Gastrocnemius medialis (tissue), 4 donors: ENCODE results near the gene CARMIL1. TPM values are rescaled to one million over a fixed set of nuclear protein-coding genes. Genes with fewer than 3 reads are reported as not detected.

Source experiments
- ATAC-seq, 2 donors: fragments of 150-250 bp; one replicate each; pipeline ENCODE4 v1.9.1; 2016
- DNase-seq, 2 donors: peaks; one replicate each; pipeline ENCODE4 v3.0.0-alpha.2; 2019
- H3K27ac ChIP-seq, 4 donors: fragments of 200-600 bp; sonication (generic); 1 replicate in 1 of 4; 2 replicates in 3 of 4; pipeline ENCODE4 v1.5.1; 2016 to 2018; ENCODE audit warnings: mild to moderate bottlenecking in 2 of 4, moderate library complexity in 1 of 4
- H3K27me3 ChIP-seq, 3 donors: fragments of 200-600 bp; sonication (generic) in 2 of 3; 1 replicate in 1 of 3; 2 replicates in 2 of 3; pipeline versions ENCODE4 v1.5.1 to v1.6.0; 2016 to 2019; ENCODE audit warnings: mild to moderate bottlenecking in 1 of 3, moderate library complexity in 1 of 3
- H3K36me3 ChIP-seq, 2 donors: fragments of 200-600 bp; sonication (generic) in 1 of 2; one replicate each; pipeline ENCODE4 v1.5.1; 2017 to 2018
- H3K4me1 ChIP-seq, 2 donors: fragments of 200-600 bp; sonication (generic) in 1 of 2; one replicate each; pipeline ENCODE4 v1.5.1; 2016 to 2017; ENCODE audit warnings: mild to moderate bottlenecking in 2 of 2
- H3K4me3 ChIP-seq, 4 donors: fragments of 200-600 bp; sonication (generic) in 3 of 4; 1 replicate in 1 of 4; 2 replicates in 3 of 4; pipeline ENCODE4 v1.5.1; 2016 to 2019; ENCODE audit warnings: mild to moderate bottlenecking in 2 of 4
- H3K9me3 ChIP-seq, 3 donors: fragments of 200-600 bp; sonication (generic) in 2 of 3; 1 replicate in 1 of 3; 2 replicates in 2 of 3; pipeline ENCODE4 v1.5.1; 2016 to 2019
- CTCF ChIP-seq, 5 experiments: fragments of 450-650 bp in 3 of 5; fragments of 200-600 bp in 2 of 5; sonication (generic) in 2 of 5; IDR thresholded peaks in 4 of 5; conservative IDR thresholded peaks in 1 of 5; 1 replicate in 4 of 5; 2 replicates in 1 of 5; pipeline ENCODE4 v1.5.1; 2016 to 2019; ENCODE audit warnings: antibody characterized with exemption in 5 of 5, mild to moderate bottlenecking in 3 of 5, moderate library complexity in 3 of 5
- POLR2A ChIP-seq, 2 donors: fragments of 450-650 bp; IDR thresholded peaks; one replicate each; pipeline ENCODE4 v1.6.1; 2017; ENCODE audit warnings: antibody characterized with exemption in 2 of 2, mild to moderate bottlenecking in 2 of 2, moderate library complexity in 2 of 2
- in situ Hi-C, 4 donors: fragments of 200-750 bp; cut with MboI; loops; one replicate each; pipeline versions ENCODE4 v1.15.0 to v1.8.0; 2017; ENCODE audit warnings: low sequenced_read_pairs in 4 of 4
- intact Hi-C: fragments of 100-400 bp; cut with DNase I; formaldehyde crosslinking; loops from one replicate; pipeline ENCODE4 v1.15.1; 2023; ENCODE audit warnings: low total_unique reads
- total RNA-seq, 4 donors: library from RNA; depleted of rRNA; stranded (reverse); fragments of >200 nt; gene quantifications; one replicate each; pipeline versions ENCODE4 v1.1.0 to v1.2.3, GENCODE V29; 2016

CARMIL1 gene
- total RNA-seq, 4 donors from 2014 or later = 0.87 to 2.1 (median 1.7) TPM

GRCh38 chr6:25312034-25312620 lies 33.0 kb downstream of the CARMIL1 start:
- no peaks in the 10 kb centered on the region for H3K4me1 ChIP-seq
- H3K27ac ChIP-seq = no peak overlapping the region
- peak; percentile 58 to 75 for ATAC-seq
- no peak overlapping the region for H3K4me3 ChIP-seq
- no peaks in the 10 kb centered on the region for H3K36me3 ChIP-seq
- H3K9me3 ChIP-seq = no peaks in the 10 kb centered on the region
- intact Hi-C loops = no loop called here
- in situ Hi-C loops = no loop called here
- no peaks in the 10 kb centered on the region for H3K27me3 ChIP-seq
- no peak for DNase-seq
- no peak for TF ChIP-seq POLR2A (IDR thresholded peaks at IDR 0.05)
- no peak for TF ChIP-seq CTCF (IDR thresholded peaks at IDR 0.05 in 4 of 5, conservative IDR thresholded peaks at IDR 0.05 in 1 of 5)

- TF ChIP-seq CTCF (IDR thresholded peaks at IDR 0.05 in 4 of 5, conservative IDR thresholded peaks at IDR 0.05 in 1 of 5) (no peak), POLR2A (IDR thresholded peaks at IDR 0.05) (no peak)
- intact Hi-C loops = no loop called here
- DNase-seq (no peak), ATAC-seq (no peak)
- Histone ChIP-seq H3K4me1 (no peaks in the 10 kb centered on the region), H3K27me3 (no peaks in the 10 kb centered on the region), H3K36me3 (no peaks in the 10 kb centered on the region), H3K9me3 (no peaks in the 10 kb centered on the region), H3K4me3 (no peak overlapping the region), H3K27ac (no peak overlapping the region)
- in situ Hi-C loops = no loop called here
Measured at GRCh38 chr6:25312703-25313102, 33.5 kb downstream of the CARMIL1 start.

GRCh38 chr6:25314509-25315175 lies 35.5 kb downstream of the CARMIL1 start:
- ATAC-seq (no peak), DNase-seq (no peak)
- H3K4me1 ChIP-seq = no peaks in the 10 kb centered on the region
- intact Hi-C loops (no loop called here), in situ Hi-C loops (no loop called here)
- H3K9me3 ChIP-seq = no peaks in the 10 kb centered on the region
- no peaks in the 10 kb centered on the region for H3K27me3 ChIP-seq
- no peaks in the 10 kb centered on the region for H3K36me3 ChIP-seq
- no peak overlapping the region for H3K4me3 ChIP-seq
- TF ChIP-seq CTCF (IDR thresholded peaks at IDR 0.05 in 4 of 5, conservative IDR thresholded peaks at IDR 0.05 in 1 of 5) (no peak), POLR2A (IDR thresholded peaks at IDR 0.05) (no peak)
- H3K27ac ChIP-seq = no peak overlapping the region

- TF ChIP-seq POLR2A (IDR thresholded peaks at IDR 0.05) = no peak
- TF ChIP-seq CTCF (IDR thresholded peaks at IDR 0.05 in 4 of 5, conservative IDR thresholded peaks at IDR 0.05 in 1 of 5) = no peak
- Histone ChIP-seq H3K27ac (no peak overlapping the region), H3K36me3 (no peaks in the 10 kb centered on the region), H3K4me3 (no peak overlapping the region), H3K4me1 (no peaks in the 10 kb centered on the region), H3K27me3 (no peaks in the 10 kb centered on the region), H3K9me3 (no peaks in the 10 kb centered on the region)
- no peak for DNase-seq
- ATAC-seq = no peak
- in situ Hi-C loops (no loop called here), intact Hi-C loops (no loop called here)
Measured at GRCh38 chr6:25315194-25316177, 36.3 kb downstream of the CARMIL1 start.
